ENCODE measurements around the gene KCNH1. TPM values are rescaled to one million over a fixed set of nuclear protein-coding genes. Genes with fewer than 3 reads are reported as not detected.

KCNH1 gene
- polyA plus RNA-seq, 1 experiment, result 3.5 TPM

DNA sequence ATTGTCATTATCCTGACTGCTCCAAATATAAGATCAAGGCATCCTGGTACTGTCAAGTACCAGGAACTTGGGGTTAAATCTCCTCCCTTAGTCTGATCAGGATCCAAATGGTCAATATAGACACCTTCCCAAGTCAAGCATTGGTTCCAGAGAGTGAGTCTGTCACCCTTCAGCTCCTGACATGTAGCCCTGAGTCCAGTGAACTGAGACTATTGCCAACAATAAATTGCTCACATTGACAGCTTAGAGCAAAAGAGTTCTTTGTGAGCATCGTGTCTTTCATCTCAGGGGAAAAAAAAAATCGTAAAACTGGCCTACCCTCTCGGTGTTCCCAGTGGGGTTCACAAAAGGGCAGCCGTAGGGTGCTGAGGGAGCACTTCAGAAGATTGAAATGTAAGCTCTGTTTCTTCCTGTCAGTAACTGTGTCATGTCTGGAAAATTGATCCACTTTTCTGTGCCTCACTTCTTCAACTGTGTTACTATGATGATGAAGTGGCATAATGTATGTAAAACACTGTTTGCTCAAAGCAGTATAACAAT is 228.5 kb downstream of the KCNH1 start:
- Histone ChIP-seq H3K4me3 (ENCODE audit: low read depth, low read length) (no peak overlapping the region), H3K36me3 (ENCODE audit: control insufficient read depth, insufficient read depth, low read length) (no peaks in the 10 kb centered on the region), H3K27me3 (ENCODE audit: control insufficient read depth, insufficient read depth, low read length) (no peaks in the 10 kb centered on the region)
- TF ChIP-seq, protein P1, sequence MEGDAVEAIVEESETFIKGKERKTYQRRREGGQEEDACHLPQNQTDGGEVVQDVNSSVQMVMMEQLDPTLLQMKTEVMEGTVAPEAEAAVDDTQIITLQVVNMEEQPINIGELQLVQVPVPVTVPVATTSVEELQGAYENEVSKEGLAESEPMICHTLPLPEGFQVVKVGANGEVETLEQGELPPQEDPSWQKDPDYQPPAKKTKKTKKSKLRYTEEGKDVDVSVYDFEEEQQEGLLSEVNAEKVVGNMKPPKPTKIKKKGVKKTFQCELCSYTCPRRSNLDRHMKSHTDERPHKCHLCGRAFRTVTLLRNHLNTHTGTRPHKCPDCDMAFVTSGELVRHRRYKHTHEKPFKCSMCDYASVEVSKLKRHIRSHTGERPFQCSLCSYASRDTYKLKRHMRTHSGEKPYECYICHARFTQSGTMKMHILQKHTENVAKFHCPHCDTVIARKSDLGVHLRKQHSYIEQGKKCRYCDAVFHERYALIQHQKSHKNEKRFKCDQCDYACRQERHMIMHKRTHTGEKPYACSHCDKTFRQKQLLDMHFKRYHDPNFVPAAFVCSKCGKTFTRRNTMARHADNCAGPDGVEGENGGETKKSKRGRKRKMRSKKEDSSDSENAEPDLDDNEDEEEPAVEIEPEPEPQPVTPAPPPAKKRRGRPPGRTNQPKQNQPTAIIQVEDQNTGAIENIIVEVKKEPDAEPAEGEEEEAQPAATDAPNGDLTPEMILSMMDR (IDR thresholded peaks at IDR 0.05; ENCODE audit: insufficient read depth, low read depth, low read length), result no peak
- ChIA-PET POLR2A (no interaction called here), CTCF (interaction anchor here (0.6 kb wide), 1 partner anchor 370 kb away, joined by 4 read pairs; no protein-coding TSS in a partner anchor)
- DNase-seq (ENCODE audit: low read depth), result no peak

DNA sequence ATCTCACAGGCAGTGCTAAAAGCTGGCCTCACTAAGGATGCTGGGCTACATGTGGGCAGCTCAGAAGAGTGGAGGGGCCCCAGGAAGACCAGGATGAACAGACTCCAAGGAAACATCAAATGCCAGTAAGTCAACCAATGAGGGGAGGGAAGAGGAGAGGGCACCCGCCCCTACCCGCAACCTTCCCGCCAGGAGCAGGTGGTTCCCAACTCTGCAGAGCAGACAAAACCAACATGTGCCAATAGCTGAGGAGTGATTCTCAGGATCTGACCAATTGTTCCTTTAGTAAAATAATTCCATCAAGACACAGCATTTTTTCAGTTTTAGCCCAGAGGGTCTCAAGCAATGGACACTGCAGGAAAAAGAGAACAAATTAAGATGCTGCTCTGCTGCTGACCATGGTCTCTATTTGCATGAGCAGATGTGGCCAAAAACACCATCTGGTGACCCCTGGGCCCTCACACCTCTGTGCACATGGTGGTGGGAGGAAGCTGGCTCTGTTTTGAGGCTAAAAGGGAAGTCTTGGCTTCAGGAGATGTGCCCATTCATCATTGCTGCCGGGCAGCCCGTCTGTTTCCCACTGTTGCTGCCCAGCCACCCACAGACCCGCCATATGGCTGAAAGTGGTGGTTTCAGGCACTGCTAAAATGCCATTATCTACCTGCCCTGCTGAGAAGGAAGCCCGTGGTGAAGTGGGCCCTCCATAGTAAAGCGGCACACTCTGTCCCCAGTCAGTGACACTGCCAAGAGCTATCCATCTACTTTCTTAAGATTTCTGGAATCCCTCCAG is 231.8 kb downstream of the KCNH1 start:
- TF ChIP-seq, protein P1 (IDR thresholded peaks at IDR 0.05; ENCODE audit: insufficient read depth, low read depth, low read length), result no peak
- Histone ChIP-seq H3K27me3 (ENCODE audit: control insufficient read depth, insufficient read depth, low read length) (no peaks in the 10 kb centered on the region), H3K4me3 (ENCODE audit: low read depth, low read length) (no peak overlapping the region), H3K36me3 (ENCODE audit: control insufficient read depth, insufficient read depth, low read length) (no peaks in the 10 kb centered on the region)
- no peak for DNase-seq (ENCODE audit: low read depth)
- ChIA-PET POLR2A (no interaction called here), CTCF (no interaction called here)

DNA sequence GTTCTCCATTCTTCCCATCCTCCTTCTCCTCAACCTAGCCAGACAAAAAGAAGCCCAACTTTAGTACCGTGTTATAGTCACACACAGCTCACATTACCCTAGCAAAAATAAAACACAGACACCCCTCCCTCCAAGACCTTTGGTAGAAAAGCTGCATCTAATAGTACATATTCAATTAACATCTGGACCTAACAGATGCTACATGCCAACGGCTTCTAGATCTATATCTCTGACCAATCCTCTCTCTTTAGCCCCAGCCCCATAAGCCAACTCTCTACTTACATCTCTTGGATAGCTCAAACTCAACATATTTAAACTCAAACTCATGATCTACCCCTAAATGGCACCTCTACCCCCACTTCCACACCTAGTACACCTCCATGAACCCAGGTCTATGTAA is 233.1 kb downstream of the KCNH1 start:
- Histone ChIP-seq H3K36me3 (ENCODE audit: control insufficient read depth, insufficient read depth, low read length) (no peaks in the 10 kb centered on the region), H3K27me3 (ENCODE audit: control insufficient read depth, insufficient read depth, low read length) (no peaks in the 10 kb centered on the region), H3K4me3 (ENCODE audit: low read depth, low read length) (no peak overlapping the region)
- TF ChIP-seq, protein P1 (IDR thresholded peaks at IDR 0.05; ENCODE audit: insufficient read depth, low read depth, low read length), result no peak
- DNase-seq (ENCODE audit: low read depth), result no peak
- POLR2A ChIA-PET, result no interaction called here
- CTCF ChIA-PET, result no interaction called here

DNA sequence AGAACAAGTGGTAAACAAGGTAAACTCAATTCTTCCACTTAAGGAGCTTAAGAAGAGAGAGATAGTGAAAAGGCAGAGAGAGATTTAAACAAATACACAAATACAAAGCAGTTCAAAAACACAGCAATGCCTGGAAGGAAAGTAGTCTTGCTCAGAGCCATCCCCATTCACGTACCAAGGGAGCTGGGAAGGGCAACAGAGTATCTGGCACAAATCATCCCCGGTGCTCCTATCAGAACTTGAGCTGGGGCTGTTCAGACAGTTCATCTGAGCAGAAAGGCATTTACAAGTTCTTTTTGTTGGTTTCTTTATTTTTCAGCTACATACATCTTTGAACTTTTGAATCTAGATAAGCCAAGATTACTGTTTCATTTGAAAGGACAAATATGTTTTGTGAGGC is 233.9 kb downstream of the KCNH1 start:
- no peak for DNase-seq (ENCODE audit: low read depth)
- no peaks in the 10 kb centered on the region for H3K27me3 ChIP-seq (ENCODE audit: control insufficient read depth, insufficient read depth, low read length)
- POLR2A ChIA-PET, result interaction anchor here (0.5 kb wide), 1 partner anchor 226 kb away, joined by 5 read pairs; no protein-coding TSS in a partner anchor
- H3K36me3 ChIP-seq (ENCODE audit: control insufficient read depth, insufficient read depth, low read length), result no peaks in the 10 kb centered on the region
- CTCF ChIA-PET, result no interaction called here
- TF ChIP-seq, protein P1 (IDR thresholded peaks at IDR 0.05; ENCODE audit: insufficient read depth, low read depth, low read length), result no peak
- H3K4me3 ChIP-seq (ENCODE audit: low read depth, low read length), result no peak overlapping the region

DNA sequence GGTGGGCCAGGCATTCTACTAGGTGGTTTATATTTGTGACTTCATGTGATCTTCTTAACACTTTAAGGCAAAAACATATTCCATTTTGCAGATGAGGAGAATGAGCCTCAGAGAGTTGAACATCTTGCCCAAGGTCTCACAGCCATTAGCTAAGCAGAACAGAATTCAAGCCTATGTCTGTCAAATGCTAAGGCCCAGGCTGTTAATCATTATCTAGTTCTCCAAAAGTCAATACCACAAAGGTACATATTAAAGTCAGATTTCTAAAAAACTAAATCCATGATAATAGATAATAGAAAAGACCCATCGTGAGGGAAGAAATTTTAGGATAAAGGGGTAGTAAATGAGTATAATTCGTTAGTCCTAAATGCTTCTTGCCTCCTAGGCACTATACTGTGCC is 234.3 kb downstream of the KCNH1 start:
- POLR2A ChIA-PET, result no interaction called here

More for the DNA sequence above, 234.3 kb downstream of the KCNH1 start:
- Histone ChIP-seq H3K27me3 (ENCODE audit: control insufficient read depth, insufficient read depth, low read length) (no peaks in the 10 kb centered on the region), H3K36me3 (ENCODE audit: control insufficient read depth, insufficient read depth, low read length) (no peaks in the 10 kb centered on the region), H3K4me3 (ENCODE audit: low read depth, low read length) (no peak overlapping the region)
- TF ChIP-seq, protein P1 (IDR thresholded peaks at IDR 0.05; ENCODE audit: insufficient read depth, low read depth, low read length), result no peak
- no peak for DNase-seq (ENCODE audit: low read depth)
- CTCF ChIA-PET, result no interaction called here

Data from BJ (cell line).